PC-3 (cell line): ENCODE data around the gene DCLK1. TPM values are rescaled to one million over a fixed set of nuclear protein-coding genes. Genes with fewer than 3 reads are reported as not detected.

ENCODE experiments used
- ATAC-seq: fragments of 200-7000 bp; cut with Tn5 transposase; 2 replicates; pipeline ENCODE4 v1.9.1; 2020; ENCODE audit warnings: mild to moderate bottlenecking, moderate library complexity
- BruUV-seq: library from RNA; stranded (reverse); fragments of 400-500 nt; replicated peaks from 2 replicates; lab custom pipeline; 2021; lab: Mats Ljungman, UMichigan
- CTCF ChIA-PET: fragments of 300-600 bp; sonication (Branson Sonifier 250); formaldehyde crosslinking; loops from one replicate; lab custom pipeline; 2022; ENCODE audit warnings: antibody characterized with exemption; lab: Charles Lee
- POLR2A ChIA-PET: fragments of 300-600 bp; sonication (Branson Sonifier 250); formaldehyde crosslinking; loops from one replicate; lab custom pipeline; 2022; ENCODE audit warnings: antibody characterized with exemption; ENCODE audit not compliant: unreplicated experiment; lab: Charles Lee
- DNase-seq: peaks from one replicate; pipeline ENCODE4 v3.0.0-alpha.2; 2015
- H2AFZ ChIP-seq: fragments of 300-600 bp; sonication (generic); 2 replicates; pipeline ENCODE4 v1.6.0; 2016; ENCODE audit warnings: antibody characterized with exemption, low read length
- H3F3A ChIP-seq: fragments of 300-600 bp; sonication (generic); one replicate; pipeline ENCODE4 v1.6.0; 2017; ENCODE audit warnings: antibody characterized with exemption, low read length, control low read depth, mild to moderate bottlenecking; ENCODE audit not compliant: unreplicated experiment
- H3K27ac ChIP-seq: fragments of 300-600 bp; sonication (generic); 2 replicates; pipeline ENCODE4 v1.5.1; 2016; ENCODE audit warnings: mild to moderate bottlenecking, low read length
- H3K27me3 ChIP-seq: fragments of 300-600 bp; sonication (generic); 2 replicates; pipeline ENCODE4 v1.6.1; 2016; ENCODE audit warnings: low read length, mixed read lengths
- H3K36me3 ChIP-seq: fragments of 300-600 bp; sonication (generic); 2 replicates; pipeline ENCODE4 v1.6.1; 2016; ENCODE audit warnings: low read depth, mixed run types, low read length, mixed read lengths
- H3K4me1 ChIP-seq: fragments of 300-600 bp; sonication (generic); 2 replicates; pipeline ENCODE4 v1.5.1; 2016; ENCODE audit warnings: low read length; ENCODE audit not compliant: insufficient read depth
- H3K4me2 ChIP-seq: fragments of 300-600 bp; sonication (generic); 2 replicates; pipeline ENCODE4 v1.6.0; 2016; ENCODE audit warnings: low read length
- H3K4me3 ChIP-seq: fragments of 300-600 bp; sonication (generic); 2 replicates; pipeline ENCODE4 v1.5.1; 2016; ENCODE audit warnings: mild to moderate bottlenecking, low read length, mixed read lengths
- H3K79me2 ChIP-seq: fragments of 300-600 bp; sonication (generic); 2 replicates; pipeline ENCODE4 v1.6.1; 2017; ENCODE audit warnings: low read length, mixed read lengths
- H3K9ac ChIP-seq: fragments of 300-600 bp; sonication (generic); 2 replicates; pipeline ENCODE4 v1.6.0; 2016; ENCODE audit warnings: mild to moderate bottlenecking, low read length
- H3K9me2 ChIP-seq: fragments of 300-600 bp; sonication (generic); replicated peaks from 2 replicates; pipeline ENCODE4 v1.6.1; 2016; ENCODE audit warnings: mixed run types, low read length, mixed read lengths
- H3K9me3 ChIP-seq: fragments of 300-600 bp; sonication (generic); 2 replicates; pipeline ENCODE4 v1.6.1; 2016; ENCODE audit warnings: low read length, mixed read lengths
- H4K20me1 ChIP-seq: fragments of 300-600 bp; sonication (generic); 2 replicates; pipeline ENCODE4 v1.6.1; 2016; ENCODE audit warnings: low read length, mixed read lengths
- EZH2 ChIP-seq: fragments of 300-600 bp; sonication (generic); IDR thresholded peaks from one replicate; pipeline ENCODE4 v1.6.1; 2017; ENCODE audit warnings: antibody characterized with exemption, mild to moderate bottlenecking, low read length; ENCODE audit not compliant: unreplicated experiment
- EZH2phosphoT487 ChIP-seq: fragments of 300-600 bp; sonication (generic); IDR thresholded peaks from 2 replicates; pipeline ENCODE4 v1.6.1; 2018; ENCODE audit warnings: mild to moderate bottlenecking, antibody characterized with exemption, low read length, borderline replicate concordance
- intact Hi-C: fragments of 100-400 bp; cut with micrococcal nuclease; formaldehyde crosslinking; loops from 2 replicates; pipeline ENCODE4 v1.9.0; 2023
- total RNA-seq: library from RNA; depleted of rRNA; stranded (reverse); fragments of >200 nt; gene quantifications from 2 replicates; pipeline ENCODE4 v1.2.3, GENCODE V29; 2014
- TF ChIP-seq, protein P1 (sequence below): fragments of 300-600 bp; sonication (generic); conservative IDR thresholded peaks from 2 replicates; pipeline ENCODE4 v1.5.1; 2017; ENCODE audit warnings: antibody characterized with exemption, low read depth, mild to moderate bottlenecking, low read length

The DCLK1 gene
- total RNA-seq, 1 experiment from 2014 or later, result not detected

GRCh38 chr13:35889560-35889959, 241.6 kb downstream of the DCLK1 start:
- BruUV-seq, result no TSS peak

GRCh38 chr13:35888981-35889380, 242.2 kb downstream of the DCLK1 start:
- DNase-seq, result no peak
- peak overlapping the region; percentile 31; the same call in 1 of the 2 replicates for H3K4me2 ChIP-seq
- no peak overlapping the region for H3K9ac ChIP-seq
- no peak overlapping the region for H3K27ac ChIP-seq
- no peaks in the 10 kb centered on the region for H3K27me3 ChIP-seq
- peaks cover 49% of the 10 kb centered on the region for H3K4me1 ChIP-seq
- CTCF ChIA-PET, result interaction anchor here (0.5 kb wide), 1 partner anchor 513 kb away, joined by 4 read pairs; no protein-coding TSS in a partner anchor
- H3K36me3 ChIP-seq, result no peaks in the 10 kb centered on the region
- BruUV-seq, result no TSS peak
- intact Hi-C loops, result no loop called here
- no peak for ATAC-seq
- no peaks in the 10 kb centered on the region for H3K9me3 ChIP-seq
- no peak for TF ChIP-seq EZH2phosphoT487
- TF ChIP-seq, protein P1, sequence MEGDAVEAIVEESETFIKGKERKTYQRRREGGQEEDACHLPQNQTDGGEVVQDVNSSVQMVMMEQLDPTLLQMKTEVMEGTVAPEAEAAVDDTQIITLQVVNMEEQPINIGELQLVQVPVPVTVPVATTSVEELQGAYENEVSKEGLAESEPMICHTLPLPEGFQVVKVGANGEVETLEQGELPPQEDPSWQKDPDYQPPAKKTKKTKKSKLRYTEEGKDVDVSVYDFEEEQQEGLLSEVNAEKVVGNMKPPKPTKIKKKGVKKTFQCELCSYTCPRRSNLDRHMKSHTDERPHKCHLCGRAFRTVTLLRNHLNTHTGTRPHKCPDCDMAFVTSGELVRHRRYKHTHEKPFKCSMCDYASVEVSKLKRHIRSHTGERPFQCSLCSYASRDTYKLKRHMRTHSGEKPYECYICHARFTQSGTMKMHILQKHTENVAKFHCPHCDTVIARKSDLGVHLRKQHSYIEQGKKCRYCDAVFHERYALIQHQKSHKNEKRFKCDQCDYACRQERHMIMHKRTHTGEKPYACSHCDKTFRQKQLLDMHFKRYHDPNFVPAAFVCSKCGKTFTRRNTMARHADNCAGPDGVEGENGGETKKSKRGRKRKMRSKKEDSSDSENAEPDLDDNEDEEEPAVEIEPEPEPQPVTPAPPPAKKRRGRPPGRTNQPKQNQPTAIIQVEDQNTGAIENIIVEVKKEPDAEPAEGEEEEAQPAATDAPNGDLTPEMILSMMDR, result no peak
- no peak for TF ChIP-seq EZH2
- H2AFZ ChIP-seq, result no peak overlapping the region
- peaks cover 5% of the 10 kb centered on the region for H3F3A ChIP-seq
- no peaks in the 10 kb centered on the region for H3K9me2 ChIP-seq
- POLR2A ChIA-PET, result interaction anchor here (0.7 kb wide), 1 partner anchor 1099 kb away, joined by 3 read pairs; no protein-coding TSS in a partner anchor
- H4K20me1 ChIP-seq, result no peaks in the 10 kb centered on the region
- no peak overlapping the region for H3K4me3 ChIP-seq
- H3K79me2 ChIP-seq, result no peaks in the 10 kb centered on the region

More at GRCh38 chr13:35889560-35889959, 241.6 kb downstream of the DCLK1 start:
- no peak for ATAC-seq
- Histone ChIP-seq H3K4me2 (peak overlapping the region; percentile 31), H3K9me3 (no peaks in the 10 kb centered on the region), H2AFZ (no peak overlapping the region), H3K9me2 (no peaks in the 10 kb centered on the region), H3K9ac (no peak overlapping the region), H4K20me1 (no peaks in the 10 kb centered on the region), H3K4me1 (peaks cover 49% of the 10 kb centered on the region), H3F3A (peaks cover 5% of the 10 kb centered on the region), H3K36me3 (no peaks in the 10 kb centered on the region), H3K27ac (no peak overlapping the region), H3K4me3 (no peak overlapping the region), H3K27me3 (no peaks in the 10 kb centered on the region), H3K79me2 (no peaks in the 10 kb centered on the region)
- intact Hi-C loops, result no loop called here
- TF ChIP-seq, protein P1, result no peak
- TF ChIP-seq EZH2, result no peak
- no peak for TF ChIP-seq EZH2phosphoT487
- POLR2A ChIA-PET, result interaction anchor here (0.7 kb wide), 1 partner anchor 1099 kb away, joined by 3 read pairs; no protein-coding TSS in a partner anchor
- DNase-seq, result peak; percentile 24
- CTCF ChIA-PET, result no interaction called here

- no TSS peak for BruUV-seq
- Histone ChIP-seq H4K20me1 (no peaks in the 10 kb centered on the region), H3K27ac (no peak overlapping the region), H2AFZ (no peak overlapping the region), H3K27me3 (no peaks in the 10 kb centered on the region), H3K36me3 (no peaks in the 10 kb centered on the region), H3K4me1 (peaks cover 49% of the 10 kb centered on the region), H3F3A (peaks cover 5% of the 10 kb centered on the region), H3K9me3 (no peaks in the 10 kb centered on the region), H3K9me2 (no peaks in the 10 kb centered on the region), H3K79me2 (no peaks in the 10 kb centered on the region), H3K4me2 (no peak overlapping the region), H3K4me3 (no peak overlapping the region), H3K9ac (no peak overlapping the region)
- intact Hi-C loops, result no loop called here
- TF ChIP-seq, protein P1, result no peak
- TF ChIP-seq EZH2phosphoT487 (no peak), EZH2 (no peak)
- DNase-seq (peak; percentile 20), ATAC-seq (no peak)
- ChIA-PET CTCF (interaction anchor here (0.5 kb wide), 1 partner anchor 514 kb away, joined by 4 read pairs; no protein-coding TSS in a partner anchor), POLR2A (no interaction called here)
These were observed 242.7 kb downstream of the DCLK1 start for GRCh38 chr13:35888457-35888883.
